ENCODE measurements around the gene FBRS.

GRCh38 chr16:30619202-30619601 is 39.0 kb upstream of the FBRS start:
- TF ChIP-seq MEF2A (IDR thresholded peaks at IDR 0.05; ENCODE audit: borderline replicate concordance, low read depth) (no peak), TAF1 (IDR thresholded peaks at IDR 0.05; ENCODE audit: borderline replicate concordance, low read depth, low read length) (no peak), CTCF (IDR thresholded peaks at IDR 0.05) (no peak), REST (IDR thresholded peaks at IDR 0.05; ENCODE audit: low read depth, low read length) (no peak), MAX (IDR thresholded peaks at IDR 0.05; ENCODE audit: low read depth) (no peak), POLR2AphosphoS5 (IDR thresholded peaks at IDR 0.05; ENCODE audit: low read depth, low read length) (no peak), GABPA (IDR thresholded peaks at IDR 0.05; ENCODE audit: low read depth) (no peak), NRF1 (IDR thresholded peaks at IDR 0.05; ENCODE audit: low read depth, low read length) (no peak), MXI1 (IDR thresholded peaks at IDR 0.05; ENCODE audit: low read depth, low read length) (no peak), RAD21 (IDR thresholded peaks at IDR 0.05; ENCODE audit: low read length) (no peak), GATA2 (CRISPR knock-in tag; IDR thresholded peaks at IDR 0.05) (no peak), YY1 (IDR thresholded peaks at IDR 0.05; ENCODE audit: low read depth) (no peak), ZBTB33 (IDR thresholded peaks at IDR 0.05; ENCODE audit: borderline replicate concordance, low read depth) (no peak)

All from SK-N-SH (cell line).